ENCODE measurements around the gene MEAF6.
"Not testable (repeated sequence)": the region's sequence is repeated elsewhere in the genome, so short reads cannot be mapped to it uniquely, and the experiment has no call there.

DNA sequence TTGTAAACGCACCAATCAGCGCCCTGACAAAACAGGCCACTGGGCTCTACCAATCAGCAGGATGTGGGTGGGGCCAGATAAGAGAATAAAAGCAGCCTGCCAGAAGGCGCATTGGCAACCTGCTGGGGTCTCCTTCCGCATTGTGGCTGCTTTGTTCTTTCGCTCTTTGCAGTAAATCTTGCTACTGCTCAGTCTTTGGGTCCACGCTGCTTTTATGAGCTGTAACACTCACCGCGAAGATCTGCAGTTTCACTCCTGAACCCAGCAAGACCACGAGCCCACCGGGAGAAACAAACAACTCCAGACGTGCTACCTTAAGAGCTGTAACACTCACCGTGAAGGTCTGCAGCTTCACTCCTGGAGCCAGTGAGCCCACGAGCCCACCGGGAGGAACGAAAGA lies 4.4 kb upstream of the MEAF6 start:
- not testable (repeated sequence) for TF ChIP-seq POLR2A, CTCF (IDR thresholded peaks at IDR 0.05)

Data from vagina (tissue), 2 donors.